NCI-H2196 treated with DMSO at 0.1 percent for 48 hours (cell line): ENCODE data around the gene CCNE1.
"Not testable (repeated sequence)": the region's sequence is repeated elsewhere in the genome, so short reads cannot be mapped to it uniquely, and the experiment has no call there.

Experiments used
- DNase-seq: peaks from one replicate; lab custom pipeline; 2025; ENCODE audit not compliant: unreplicated experiment; lab: John Stamatoyannopoulos, UW

The CCNE1 gene

GRCh38 chr19:29785955-29786589 lies 25.7 kb upstream of the CCNE1 start:
- DNase-seq: no peak

- DNase-seq: no peak
Observed at GRCh38 chr19:29787281-29787680, 24.5 kb upstream of the CCNE1 start.

- no peak for DNase-seq
Observed at GRCh38 chr19:29789007-29789406, 22.8 kb upstream of the CCNE1 start.

GRCh38 chr19:29793116-29793727 lies 18.6 kb upstream of the CCNE1 start:
- no peak for DNase-seq

- DNase-seq: not testable (repeated sequence)
Observed at GRCh38 chr19:29794490-29794889, 17.3 kb upstream of the CCNE1 start.

GRCh38 chr19:29795461-29796172 lies 16.2 kb upstream of the CCNE1 start:
- DNase-seq: no peak

- DNase-seq: no peak
Observed at GRCh38 chr19:29796173-29796573, 15.6 kb upstream of the CCNE1 start.

GRCh38 chr19:29798774-29799497 lies 12.9 kb upstream of the CCNE1 start:
- no peak for DNase-seq

GRCh38 chr19:29800100-29800825 lies 11.5 kb upstream of the CCNE1 start:
- no peak for DNase-seq

- DNase-seq: not testable (repeated sequence)
Observed at GRCh38 chr19:29803951-29804350, 7.8 kb upstream of the CCNE1 start.

GRCh38 chr19:29804493-29804892 lies 7.3 kb upstream of the CCNE1 start:
- no peak for DNase-seq

GRCh38 chr19:29805031-29805965 lies 6.5 kb upstream of the CCNE1 start:
- no peak for DNase-seq

GRCh38 chr19:29806098-29806866 lies 5.5 kb upstream of the CCNE1 start:
- peak; percentile 17 for DNase-seq

- DNase-seq: no peak
Observed at GRCh38 chr19:29807178-29807577, 4.6 kb upstream of the CCNE1 start.

- no peak for DNase-seq
Observed at GRCh38 chr19:29807870-29808405, 3.9 kb upstream of the CCNE1 start.

- no peak for DNase-seq
Observed at GRCh38 chr19:29809795-29810503, 1.8 kb upstream of the CCNE1 start.

GRCh38 chr19:29810504-29810871 lies 1.3 kb upstream of the CCNE1 start:
- DNase-seq: no peak
